Measurements from ENCODE around the gene ADGRL2.

DNA sequence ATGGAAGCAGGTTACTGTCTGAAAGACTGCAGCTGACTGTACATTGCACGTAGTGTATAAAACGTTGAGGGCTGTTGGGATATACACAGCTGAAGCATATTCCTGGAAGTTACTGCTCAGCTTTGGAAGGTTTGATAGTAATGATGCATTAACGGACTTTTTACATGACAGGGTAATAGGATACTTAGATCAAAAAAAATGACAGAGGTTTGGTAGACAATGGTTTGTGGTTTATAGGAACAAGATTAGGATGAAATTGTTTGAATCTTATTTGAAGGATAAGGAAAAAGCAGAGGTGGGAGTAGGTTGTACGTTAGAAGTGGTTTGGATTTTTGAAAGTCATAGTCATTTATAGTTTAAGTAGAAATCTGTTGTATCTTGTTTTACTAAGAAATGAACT is 33.0 kb downstream of the ADGRL2 start:
- TF ChIP-seq, protein P1, sequence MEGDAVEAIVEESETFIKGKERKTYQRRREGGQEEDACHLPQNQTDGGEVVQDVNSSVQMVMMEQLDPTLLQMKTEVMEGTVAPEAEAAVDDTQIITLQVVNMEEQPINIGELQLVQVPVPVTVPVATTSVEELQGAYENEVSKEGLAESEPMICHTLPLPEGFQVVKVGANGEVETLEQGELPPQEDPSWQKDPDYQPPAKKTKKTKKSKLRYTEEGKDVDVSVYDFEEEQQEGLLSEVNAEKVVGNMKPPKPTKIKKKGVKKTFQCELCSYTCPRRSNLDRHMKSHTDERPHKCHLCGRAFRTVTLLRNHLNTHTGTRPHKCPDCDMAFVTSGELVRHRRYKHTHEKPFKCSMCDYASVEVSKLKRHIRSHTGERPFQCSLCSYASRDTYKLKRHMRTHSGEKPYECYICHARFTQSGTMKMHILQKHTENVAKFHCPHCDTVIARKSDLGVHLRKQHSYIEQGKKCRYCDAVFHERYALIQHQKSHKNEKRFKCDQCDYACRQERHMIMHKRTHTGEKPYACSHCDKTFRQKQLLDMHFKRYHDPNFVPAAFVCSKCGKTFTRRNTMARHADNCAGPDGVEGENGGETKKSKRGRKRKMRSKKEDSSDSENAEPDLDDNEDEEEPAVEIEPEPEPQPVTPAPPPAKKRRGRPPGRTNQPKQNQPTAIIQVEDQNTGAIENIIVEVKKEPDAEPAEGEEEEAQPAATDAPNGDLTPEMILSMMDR (IDR thresholded peaks at IDR 0.05): no peak
- no peak for TF ChIP-seq POLR2AphosphoS5 (IDR thresholded peaks at IDR 0.05)
